ENCODE results near the gene TMPRSS4.

TMPRSS4 gene, protein sequence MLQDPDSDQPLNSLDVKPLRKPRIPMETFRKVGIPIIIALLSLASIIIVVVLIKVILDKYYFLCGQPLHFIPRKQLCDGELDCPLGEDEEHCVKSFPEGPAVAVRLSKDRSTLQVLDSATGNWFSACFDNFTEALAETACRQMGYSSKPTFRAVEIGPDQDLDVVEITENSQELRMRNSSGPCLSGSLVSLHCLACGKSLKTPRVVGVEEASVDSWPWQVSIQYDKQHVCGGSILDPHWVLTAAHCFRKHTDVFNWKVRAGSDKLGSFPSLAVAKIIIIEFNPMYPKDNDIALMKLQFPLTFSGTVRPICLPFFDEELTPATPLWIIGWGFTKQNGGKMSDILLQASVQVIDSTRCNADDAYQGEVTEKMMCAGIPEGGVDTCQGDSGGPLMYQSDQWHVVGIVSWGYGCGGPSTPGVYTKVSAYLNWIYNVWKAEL
- total RNA-seq = 0 reads per million in 4 experiments

DNA sequence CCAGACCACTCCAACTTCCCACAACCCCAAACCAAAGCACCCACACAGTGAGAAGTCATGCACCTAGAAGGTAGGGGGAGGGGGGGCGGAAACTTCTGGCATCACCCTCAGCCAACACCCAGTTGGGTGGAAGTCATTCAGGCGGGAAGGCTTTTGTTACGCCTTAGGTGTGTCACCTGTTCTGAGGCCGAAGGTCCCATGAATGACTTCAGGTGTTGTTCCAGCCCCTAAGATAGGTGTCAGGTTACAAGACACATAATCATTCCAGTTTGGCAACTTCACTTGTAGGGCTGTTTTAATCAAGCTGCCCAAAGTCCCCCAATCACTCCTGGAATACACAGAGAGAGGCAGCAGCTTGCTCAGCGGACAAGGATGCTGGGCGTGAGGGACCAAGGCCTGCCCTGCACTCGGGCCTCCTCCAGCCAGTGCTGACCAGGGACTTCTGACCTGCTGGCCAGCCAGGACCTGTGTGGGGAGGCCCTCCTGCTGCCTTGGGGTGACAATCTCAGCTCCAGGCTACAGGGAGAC lies at the start of gene TMPRSS4:
TSS of gene TMPRSS4 (plus strand) at position 325 of the 528 bp plus-strand sequence. CDS start 225 bp downstream, outside the sequence.
- DNase-seq = no peak

- DNase-seq = no peak
Measured at GRCh38 chr11:118027694-118028093, 49.2 kb upstream of the TMPRSS4 start.

GRCh38 chr11:118028626-118029025 lies 48.3 kb upstream of the TMPRSS4 start:
- DNase-seq = no peak

GRCh38 chr11:118033443-118033842 lies 43.4 kb upstream of the TMPRSS4 start:
- no peak for DNase-seq

- no peak for DNase-seq
Measured at GRCh38 chr11:118042141-118042540, 34.7 kb upstream of the TMPRSS4 start.

DNA sequence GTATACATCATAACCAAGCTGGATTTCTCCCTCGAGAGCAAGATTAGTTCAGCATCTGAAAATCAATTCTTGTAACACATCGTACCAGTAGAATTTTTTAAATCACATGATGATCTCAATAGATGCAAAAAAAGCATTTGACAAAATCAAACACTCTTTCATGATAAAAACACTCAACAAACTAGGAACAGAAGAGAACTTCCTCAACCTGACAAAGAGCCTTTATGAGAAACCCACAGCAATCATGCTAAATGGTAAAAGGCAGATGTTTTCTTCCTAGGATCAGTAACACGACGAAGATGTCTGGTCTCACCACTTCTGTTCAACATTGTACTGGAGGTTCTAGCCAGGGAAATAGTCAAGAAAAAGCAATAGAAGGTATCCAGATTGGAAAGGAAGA lies 34.1 kb upstream of the TMPRSS4 start:
- DNase-seq = no peak

DNA sequence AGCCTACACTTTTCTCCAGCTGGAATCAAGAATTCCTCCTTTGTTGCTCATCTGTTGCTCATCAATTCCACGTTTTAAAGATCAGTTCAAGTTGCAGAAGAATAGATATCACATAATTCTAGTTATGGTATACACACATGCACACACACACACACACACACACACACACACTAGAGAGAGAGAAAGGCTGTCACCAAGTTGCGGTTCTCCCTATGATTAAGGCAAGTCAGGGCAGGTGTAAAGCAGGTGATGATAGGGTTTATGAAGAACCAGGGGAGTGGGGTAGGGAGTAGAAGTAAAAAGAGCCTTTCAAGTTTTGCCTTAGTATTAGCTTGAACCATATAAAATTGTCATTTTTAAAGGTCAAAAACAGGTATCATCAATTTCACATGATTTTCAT lies 31.7 kb upstream of the TMPRSS4 start:
- DNase-seq = no peak

DNA sequence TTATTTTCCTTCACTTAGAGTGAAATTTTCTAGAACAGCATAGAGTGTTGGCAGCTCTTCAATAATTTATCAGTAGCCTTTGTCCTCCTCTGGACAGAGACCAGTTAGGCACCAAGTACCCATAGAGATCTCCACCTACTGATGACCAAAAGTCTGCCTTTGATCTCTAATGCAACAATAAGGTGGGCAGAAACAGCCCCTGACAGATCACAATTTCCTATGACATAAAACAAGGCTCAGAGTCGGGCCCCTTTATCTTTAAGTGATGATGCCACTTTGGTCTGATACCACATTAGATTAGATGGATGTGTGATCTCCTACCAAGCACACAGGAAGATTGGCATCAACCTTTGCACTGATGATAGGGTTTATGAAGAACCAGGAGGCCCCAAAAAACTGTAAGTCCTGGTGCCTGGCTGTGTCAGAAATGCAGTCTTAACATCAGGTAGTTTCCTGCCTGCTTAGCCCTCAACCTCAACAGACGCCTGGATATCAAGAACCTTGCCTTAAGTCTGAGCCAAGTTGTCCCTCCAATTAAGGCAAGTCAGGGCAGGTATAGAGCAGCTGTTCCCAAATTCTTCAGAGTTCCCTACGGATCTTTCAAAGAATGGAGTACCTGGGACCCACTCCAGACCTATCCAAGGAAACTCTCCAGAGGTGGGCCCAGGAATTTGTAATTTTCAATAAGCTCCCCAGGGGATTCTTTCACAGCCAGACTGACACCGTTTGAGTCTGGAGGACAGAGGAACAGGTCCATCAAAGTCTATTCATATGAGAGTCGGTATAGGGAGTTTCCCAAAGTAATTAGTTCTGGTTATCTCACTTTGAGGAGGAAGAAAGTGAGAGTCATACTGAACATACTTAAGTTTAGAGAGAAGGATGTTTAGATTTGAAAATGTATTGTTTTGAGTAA lies 30.6 kb upstream of the TMPRSS4 start:
- peak; percentile 7 for DNase-seq

DNA sequence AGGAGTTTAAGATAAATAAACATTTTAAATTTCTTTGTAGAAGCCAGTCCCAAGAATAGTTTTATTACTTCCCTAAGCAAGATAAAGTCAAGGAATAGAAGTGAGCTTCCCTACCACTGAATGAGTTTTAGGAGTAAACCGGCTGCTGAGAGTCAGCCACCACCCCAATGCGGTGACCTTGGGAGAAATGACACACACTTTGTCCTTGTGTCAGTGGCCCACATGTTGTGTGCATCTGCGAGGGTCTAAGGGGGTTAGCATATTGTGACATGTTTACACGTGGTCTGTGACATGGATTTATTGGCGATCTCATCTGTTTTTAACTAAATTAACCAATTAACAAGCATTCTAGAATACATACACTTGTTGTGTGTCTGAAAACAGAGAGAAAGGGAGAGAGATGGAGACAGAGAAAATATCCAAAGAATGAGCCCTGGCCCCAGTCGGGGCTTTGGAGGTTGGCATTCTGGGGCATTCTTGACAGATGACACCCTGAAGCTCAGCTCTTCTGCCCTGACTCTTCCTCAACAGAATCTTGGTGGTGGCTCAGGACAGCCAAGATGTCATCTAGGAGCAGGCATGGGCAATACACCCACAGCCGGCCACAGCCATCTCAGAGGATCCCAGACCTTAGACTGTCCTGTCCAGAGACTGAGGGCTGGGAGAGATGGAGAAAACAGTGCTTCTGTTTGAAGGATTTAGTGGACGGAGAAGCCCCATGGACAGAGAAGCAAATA lies 29.7 kb upstream of the TMPRSS4 start:
- DNase-seq = no peak

GRCh38 chr11:118047749-118048148 lies 29.1 kb upstream of the TMPRSS4 start:
- no peak for DNase-seq

DNA sequence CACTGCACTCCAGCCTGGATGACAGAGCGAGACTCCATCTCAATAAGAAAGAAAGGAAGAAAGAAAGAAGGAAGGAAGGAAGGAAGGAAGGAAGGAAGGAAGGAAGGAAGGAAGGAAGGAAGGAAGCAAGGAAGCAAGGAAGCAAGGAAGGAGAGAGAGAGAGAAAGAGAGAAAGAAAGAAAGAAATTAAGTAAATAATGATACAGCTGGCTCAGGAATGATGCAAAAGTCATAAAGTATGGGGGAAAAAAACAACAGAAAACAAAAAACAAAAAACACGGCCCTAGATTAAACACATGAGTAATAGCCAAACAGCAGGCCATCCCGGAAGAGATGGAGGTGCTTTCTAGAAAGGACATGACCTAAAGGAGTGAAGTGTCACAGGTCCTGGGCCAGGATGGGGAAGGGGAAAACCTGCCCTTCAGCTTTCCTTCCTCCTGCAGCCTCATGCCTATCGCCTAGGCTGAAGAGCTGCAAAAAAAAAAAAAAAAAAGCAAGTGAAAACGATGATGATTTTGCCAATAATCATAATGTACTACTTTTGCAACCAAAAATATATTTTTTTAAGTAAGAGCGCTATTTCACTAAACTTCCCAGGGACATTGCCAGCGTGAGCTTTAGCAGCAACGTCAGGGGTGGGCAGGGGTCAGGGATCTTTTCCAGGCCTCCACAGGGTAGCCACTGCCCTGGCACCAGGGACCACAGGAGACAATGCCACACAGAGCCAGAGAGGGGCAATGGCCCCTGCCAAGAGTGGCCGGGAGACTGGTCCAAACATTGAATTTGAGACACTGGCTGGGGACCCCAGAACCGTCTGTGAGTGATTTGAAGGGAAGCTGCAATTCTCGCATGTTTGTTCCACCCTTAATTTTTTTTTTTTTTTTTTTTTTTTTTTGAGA lies 28.2 kb upstream of the TMPRSS4 start:
- no peak for DNase-seq

GRCh38 chr11:118049771-118050170 lies 27.1 kb upstream of the TMPRSS4 start:
- no peak for DNase-seq

DNA sequence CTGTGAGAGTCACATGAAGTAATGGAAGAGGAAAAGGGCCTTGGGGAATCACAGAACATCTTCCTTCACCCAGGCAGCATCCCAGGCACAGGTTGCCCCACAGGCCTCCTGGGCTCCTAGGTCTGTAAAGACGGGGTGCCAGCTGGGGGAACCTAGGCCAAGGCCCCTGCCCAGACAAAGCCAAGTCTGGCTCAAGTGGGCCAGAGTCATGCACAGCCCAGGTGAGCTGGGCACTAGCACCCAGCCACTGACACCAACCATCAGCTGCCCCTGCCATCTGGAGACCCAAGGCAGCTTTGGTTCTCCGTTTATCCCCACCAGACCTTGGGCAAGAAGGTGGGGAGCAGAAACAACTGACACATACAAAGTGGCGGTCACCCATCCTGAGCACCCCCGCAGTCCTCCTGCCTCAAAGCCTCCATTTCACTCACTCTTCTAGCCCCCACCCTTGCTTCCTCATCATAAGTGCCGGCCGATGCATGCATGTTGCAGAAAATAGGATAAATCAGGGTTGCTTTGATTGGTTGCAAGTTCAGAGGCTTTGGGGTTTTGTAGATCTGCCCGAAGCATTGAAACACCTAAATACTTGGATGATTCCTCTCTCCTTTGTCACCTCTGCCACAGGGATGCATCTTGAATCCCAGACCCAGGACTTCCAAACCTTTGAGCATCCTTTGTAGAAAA lies 26.5 kb upstream of the TMPRSS4 start:
- DNase-seq = no peak

DNA sequence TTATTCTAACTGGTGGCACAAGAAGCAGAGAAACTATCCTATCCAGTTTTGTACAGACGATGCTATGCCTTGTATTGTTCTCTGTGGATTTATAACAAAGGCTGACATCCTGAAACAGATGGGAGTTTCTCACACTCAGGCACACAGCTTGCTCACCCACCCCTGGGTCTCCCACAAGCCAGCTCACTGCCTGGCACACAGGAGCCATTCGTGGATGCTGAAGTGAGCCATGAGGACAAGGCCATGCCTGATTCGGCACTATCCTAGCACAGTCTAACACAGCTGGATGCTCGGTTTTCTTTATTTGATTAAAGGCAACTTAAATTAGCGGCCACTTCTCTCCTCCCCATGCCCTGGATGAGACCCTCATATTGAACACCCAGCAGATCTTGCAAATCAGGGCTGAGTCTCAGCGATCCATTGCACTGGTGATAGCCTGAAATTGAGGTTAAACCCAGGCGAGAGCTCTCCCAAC lies 25.7 kb upstream of the TMPRSS4 start:
- DNase-seq = no peak

DNA sequence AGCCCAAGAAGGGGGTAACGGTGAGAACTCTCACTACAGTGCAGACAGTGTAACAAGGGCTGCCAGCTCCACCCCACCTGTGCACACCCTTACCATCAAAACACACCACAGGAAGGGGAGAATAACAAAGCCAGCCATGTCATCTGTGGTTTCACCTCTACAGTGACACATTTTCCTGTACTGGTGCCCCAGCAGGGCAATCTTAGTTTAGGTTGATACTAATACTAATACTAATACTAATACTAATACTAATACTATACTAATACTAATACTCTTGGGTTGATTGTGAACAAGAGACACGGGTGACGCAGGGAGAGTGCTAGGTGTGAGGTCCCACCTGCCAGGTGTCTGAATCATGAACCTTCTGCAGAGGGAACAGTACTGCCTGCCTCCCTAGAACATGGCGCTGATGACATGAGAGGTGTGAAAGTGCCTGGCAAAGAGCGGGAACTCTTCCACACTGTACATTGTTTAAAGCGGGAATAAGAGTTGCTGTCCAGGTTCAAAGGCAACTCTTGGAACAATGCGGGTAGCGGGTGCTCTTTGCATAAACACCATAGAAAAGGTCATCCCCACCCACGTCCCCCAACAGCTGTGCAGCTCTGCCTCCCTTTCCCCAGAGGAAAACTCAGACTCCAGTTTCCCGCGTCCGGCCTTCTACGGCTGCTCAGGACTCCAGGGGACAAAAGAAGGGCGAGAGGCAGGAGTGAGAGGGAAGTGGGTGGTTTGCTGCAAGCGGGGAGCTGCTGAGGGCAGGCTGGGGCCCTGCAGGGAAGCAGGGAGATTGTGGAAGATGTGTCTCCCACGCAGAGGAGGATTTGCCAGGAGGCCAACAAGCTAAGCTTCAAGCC lies 25.0 kb upstream of the TMPRSS4 start:
- DNase-seq = peak; percentile 28

DNA sequence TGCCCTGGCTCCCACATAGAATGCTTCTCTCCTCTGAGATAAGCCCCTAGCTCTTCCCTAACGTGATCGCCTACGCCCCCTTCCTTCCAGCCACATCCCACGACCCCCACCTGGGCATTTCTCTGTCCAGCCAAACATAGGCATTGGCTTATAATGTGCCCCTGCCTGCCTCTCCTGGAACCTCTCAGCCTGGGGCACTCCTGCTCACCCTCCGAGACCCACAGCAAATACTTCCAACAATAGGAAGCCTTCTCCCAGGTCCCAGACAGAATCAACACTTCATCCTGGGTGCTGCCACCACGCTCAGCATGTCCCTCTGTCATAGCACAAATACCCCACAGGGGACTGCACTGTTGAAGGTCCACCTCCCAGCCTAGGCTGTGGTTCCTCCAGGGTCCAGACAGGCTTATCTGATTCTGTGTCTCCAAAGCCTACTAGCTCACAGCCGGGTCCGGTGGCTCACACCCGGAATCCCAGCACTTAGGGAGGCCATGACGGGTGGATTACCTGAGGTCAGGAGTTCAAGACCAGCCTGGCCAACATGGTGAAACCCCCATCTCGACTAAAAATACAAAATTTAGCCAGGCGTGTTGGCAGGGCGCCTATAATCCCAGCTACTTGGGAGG lies 24.2 kb upstream of the TMPRSS4 start:
- no peak for DNase-seq

GRCh38 chr11:118054712-118055640 lies 21.9 kb upstream of the TMPRSS4 start:
- no peak for DNase-seq

DNA sequence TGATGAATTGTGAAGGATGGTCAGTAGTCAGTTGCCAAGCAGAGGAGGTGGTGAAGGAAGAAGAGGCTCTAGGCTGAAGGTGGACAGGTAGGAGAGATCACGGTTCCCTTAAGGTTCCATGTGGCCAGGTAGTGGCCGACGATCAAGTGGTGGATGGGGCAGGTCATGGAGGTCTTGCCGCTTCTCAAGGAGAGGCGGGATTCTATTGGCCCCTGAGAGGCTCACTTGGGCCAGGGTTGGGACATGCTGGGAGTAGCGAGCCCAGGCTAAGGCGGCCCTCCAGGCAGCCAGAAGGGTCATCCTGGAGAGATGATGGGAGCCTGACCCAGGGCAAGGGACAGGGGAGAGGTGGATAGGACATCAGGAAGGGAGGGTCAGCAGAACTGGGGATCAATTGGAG lies 20.9 kb upstream of the TMPRSS4 start:
- no peak for DNase-seq
